K562 (cell line): ENCODE data around the gene GLYAT. TPM values are rescaled to one million over a fixed set of nuclear protein-coding genes. Genes with fewer than 3 reads are reported as not detected.

Experiments
- AFF1 ChIP-seq, 2 experiments: fragments of 450-650 bp; IDR thresholded peaks; 2 replicates each; pipeline ENCODE4 v1.6.1; 2018; ENCODE audit warnings: mild to moderate bottlenecking in 2 of 2, low read depth in 1 of 2; ENCODE audit not compliant: partially characterized antibody in 2 of 2
- E2F6 ChIP-seq, 2 experiments: IDR thresholded peaks; 2 replicates each; pipeline ENCODE4 v1.6.1; 2011; ENCODE audit warnings: borderline replicate concordance in 1 of 2, control low read depth in 1 of 2, low read depth in 1 of 2, low read length in 1 of 2, mild to moderate bottlenecking in 1 of 2, mixed read lengths in 1 of 2, moderate library complexity in 1 of 2; ENCODE audit not compliant: insufficient read depth in 1 of 2, insufficient read length in 1 of 2, poor library complexity in 1 of 2, severe bottlenecking in 1 of 2; ENCODE audit errors: extremely low read depth in 1 of 2
- EP400 ChIP-seq: fragments of 450-650 bp; IDR thresholded peaks from 2 replicates; pipeline ENCODE4 v1.6.1; 2017; ENCODE audit warnings: antibody characterized with exemption, mild to moderate bottlenecking, moderate library complexity
- FOXJ2 ChIP-seq: fragments of 200-800 bp; sonication (Bioruptor generic); IDR thresholded peaks from 2 replicates; pipeline ENCODE4 v1.6.1; 2016; ENCODE audit warnings: missing genetic modification characterization, missing compliant biosample characterization
- HDAC3 ChIP-seq: fragments of 450-650 bp; IDR thresholded peaks from 2 replicates; pipeline ENCODE4 v1.6.1; 2018; ENCODE audit warnings: borderline replicate concordance, mild to moderate bottlenecking, moderate library complexity; ENCODE audit not compliant: partially characterized antibody
- L3MBTL2 ChIP-seq: fragments of 450-650 bp; IDR thresholded peaks from 2 replicates; pipeline ENCODE4 v1.6.1; 2016; ENCODE audit warnings: mild to moderate bottlenecking, moderate library complexity
- MITF ChIP-seq: IDR thresholded peaks from 2 replicates; pipeline ENCODE4 v1.6.1; 2014; ENCODE audit warnings: antibody characterized with exemption
- NCOR1 ChIP-seq: fragments of 450-650 bp; IDR thresholded peaks from 2 replicates; pipeline ENCODE4 v1.6.1; 2016; ENCODE audit warnings: mild to moderate bottlenecking, moderate library complexity
- THAP12 ChIP-seq: fragments of 250-450 bp; sonication (Bioruptor Pico); IDR thresholded peaks from 2 replicates; pipeline ENCODE4 v1.9.0; 2021; ENCODE audit warnings: mild to moderate bottlenecking, inconsistent platforms
- ZBTB1 ChIP-seq: sonication (generic); formaldehyde crosslinking; IDR thresholded peaks from 2 replicates; pipeline ENCODE4 v1.8.1; 2023; ENCODE audit warnings: missing genetic modification reagents, low read depth, mild to moderate bottlenecking, borderline replicate concordance
- ZMIZ1 ChIP-seq, 2 experiments: fragments of 150-350 bp in 1 of 2; IDR thresholded peaks; 2 replicates each; pipeline ENCODE4 v1.6.1; 2012 to 2016; ENCODE audit warnings: low read depth in 2 of 2, low read length in 2 of 2, mild to moderate bottlenecking in 1 of 2, moderate library complexity in 1 of 2
- ZNF197 ChIP-seq: fragments of 200-800 bp; sonication (Bioruptor generic); IDR thresholded peaks from 2 replicates; pipeline ENCODE4 v1.6.1; 2016; ENCODE audit warnings: low read depth, missing genetic modification characterization, missing compliant biosample characterization
- polyA plus RNA-seq, 8 experiments: library from polyadenylated mRNA; depleted of rRNA in 4 of 8; stranded (reverse) in 5 of 8; unstranded in 3 of 8; fragments of >200 nt; fragmentation: Nextera tagmentation in 2 of 8; fragmentation: Illumina TruSeq in 1 of 8; extraction: Ambion mirVana in 2 of 8; extraction: Trizol in 1 of 8; gene quantifications; 2 replicates each; pipeline versions ENCODE4 v1.2.1 to v1.2.3, GENCODE V29; 2011 to 2014; ENCODE audit warnings: inconsistent platforms in 1 of 8, missing spikeins in 1 of 8
- total RNA-seq, 7 experiments: library from RNA; depleted of rRNA in 6 of 7; stranded (reverse); fragments of >200 nt in 6 of 7; fragmentation: Illumina TruSeq in 2 of 7; extraction: Trizol in 2 of 7; gene quantifications; 2 replicates each; pipeline versions ENCODE4 v1.2.1 to v1.2.3, GENCODE V29; 2011 to 2021; ENCODE audit warnings: low replicate concordance in 1 of 7

GLYAT gene
- total and polyA plus RNA-seq, 9 of the 15 experiments (the other 6 are each of a cell fraction or from before 2014, with no cell fraction given) = not detected

GRCh38 chr11:58739725-58740430 is 8.1 kb upstream of the GLYAT start (continued):
- no peak for TF ChIP-seq THAP12
- TF ChIP-seq ZMIZ1 (IDR thresholded peaks at IDR 0.05; ENCODE audit: low read depth in 2 of 2, low read length in 2 of 2) = peak in 1 of 2 experiments; percentile 84; a peak in 2 of 4 replicates
- TF ChIP-seq EP400 = no peak
- peak; percentile 93 for TF ChIP-seq FOXJ2 (tag)
- no peak for TF ChIP-seq E2F6 (IDR thresholded peaks at IDR 0.05; ENCODE audit: borderline replicate concordance in 1 of 2, extremely low read depth in 1 of 2, insufficient read depth in 1 of 2, insufficient read length in 1 of 2, low read depth in 1 of 2, low read length in 1 of 2, poor library complexity in 1 of 2, severe bottlenecking in 1 of 2)
- TF ChIP-seq AFF1 (IDR thresholded peaks at IDR 0.05; ENCODE audit: low read depth in 1 of 2, partially characterized antibody in 2 of 2) = peak in 1 of 2 experiments; percentile 43
- peak; percentile 89 for TF ChIP-seq L3MBTL2
- TF ChIP-seq ZNF197 (CRISPR knock-in tag) = peak; percentile 81; the same call in 1 of the 2 replicates
- peak; percentile 89 for TF ChIP-seq NCOR1
- no peak for TF ChIP-seq ZBTB1
- 0 out of 2 replicates have a peak, but pooled peaks have one; percentile 10 for TF ChIP-seq MITF
- peak; percentile 74 for TF ChIP-seq HDAC3
